ENCODE results near the gene FFAR1.

GRCh38 chr19:35329323-35329722, 18.4 kb upstream of the FFAR1 start:
- TF ChIP-seq POLR2A (IDR thresholded peaks at IDR 0.05) = no peak
- no peak for TF ChIP-seq CTCF (IDR thresholded peaks at IDR 0.05)

All from uterus (tissue), 2 donors.